AG04450 (cell line): ENCODE measurements around the gene TBL2. TPM values are rescaled to one million over a fixed set of nuclear protein-coding genes. Genes with fewer than 3 reads are reported as not detected.

Experiments used
- CTCF ChIA-PET: fragments of 300-600, 350-600 bp; formaldehyde crosslinking; extraction: SDS; loops from one replicate; lab custom pipeline; 2022; ENCODE audit warnings: antibody characterized with exemption, inconsistent platforms; lab: Charles Lee
- POLR2A ChIA-PET: fragments of 350-600 bp; formaldehyde crosslinking; extraction: SDS; loops from one replicate; lab custom pipeline; 2021; ENCODE audit warnings: antibody characterized with exemption, inconsistent platforms; lab: Yijun Ruan, JAX
- DNase-seq: peaks from one replicate; pipeline ENCODE4 v3.0.0-alpha.2; 2011; ENCODE audit warnings: low read depth, low spot score
- H3K27ac ChIP-seq: one replicate; pipeline ENCODE4 v1.5.1; 2012; ENCODE audit warnings: low read depth, low read length, control low read depth
- H3K27me3 ChIP-seq: one replicate; pipeline ENCODE4 v1.6.0; 2012; ENCODE audit warnings: low read length; ENCODE audit not compliant: control insufficient read depth, insufficient read depth
- H3K4me3 ChIP-seq: 2 replicates; pipeline ENCODE4 v1.5.1; 2011; ENCODE audit warnings: mild to moderate bottlenecking, low read depth, low read length, control low read depth
- H3K9me3 ChIP-seq: 2 replicates; pipeline ENCODE4 v1.5.1; 2012; ENCODE audit warnings: low read length; ENCODE audit not compliant: control insufficient read depth, insufficient read depth
- polyA plus RNA-seq: library from polyadenylated mRNA; depleted of rRNA; stranded (reverse); fragments of >200 nt; gene quantifications from 2 replicates; pipeline ENCODE4 v1.2.3, GENCODE V29; 2011; rRNA removed
- TF ChIP-seq, protein P1 (sequence below): IDR thresholded peaks from 2 replicates; pipeline ENCODE4 v1.5.1; 2011; ENCODE audit warnings: low read depth, low read length, control low read depth, inconsistent platforms

The TBL2 gene
- polyA plus RNA-seq, 1 experiment, result 34.7 TPM

- Histone ChIP-seq H3K4me3 (no peak overlapping the region), H3K27me3 (no peaks in the 10 kb centered on the region), H3K27ac (no peak overlapping the region), H3K9me3 (no peaks in the 10 kb centered on the region; the same call in 1 of the 2 replicates)
- CTCF ChIA-PET, result interaction anchor here (1.0 to 2.4 kb wide), 3 partner anchors 67 to 207 kb away, joined by 3 to 9 read pairs (median 3); no protein-coding TSS in a partner anchor
- no peak for DNase-seq
- TF ChIP-seq, protein P1, sequence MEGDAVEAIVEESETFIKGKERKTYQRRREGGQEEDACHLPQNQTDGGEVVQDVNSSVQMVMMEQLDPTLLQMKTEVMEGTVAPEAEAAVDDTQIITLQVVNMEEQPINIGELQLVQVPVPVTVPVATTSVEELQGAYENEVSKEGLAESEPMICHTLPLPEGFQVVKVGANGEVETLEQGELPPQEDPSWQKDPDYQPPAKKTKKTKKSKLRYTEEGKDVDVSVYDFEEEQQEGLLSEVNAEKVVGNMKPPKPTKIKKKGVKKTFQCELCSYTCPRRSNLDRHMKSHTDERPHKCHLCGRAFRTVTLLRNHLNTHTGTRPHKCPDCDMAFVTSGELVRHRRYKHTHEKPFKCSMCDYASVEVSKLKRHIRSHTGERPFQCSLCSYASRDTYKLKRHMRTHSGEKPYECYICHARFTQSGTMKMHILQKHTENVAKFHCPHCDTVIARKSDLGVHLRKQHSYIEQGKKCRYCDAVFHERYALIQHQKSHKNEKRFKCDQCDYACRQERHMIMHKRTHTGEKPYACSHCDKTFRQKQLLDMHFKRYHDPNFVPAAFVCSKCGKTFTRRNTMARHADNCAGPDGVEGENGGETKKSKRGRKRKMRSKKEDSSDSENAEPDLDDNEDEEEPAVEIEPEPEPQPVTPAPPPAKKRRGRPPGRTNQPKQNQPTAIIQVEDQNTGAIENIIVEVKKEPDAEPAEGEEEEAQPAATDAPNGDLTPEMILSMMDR, result no peak
- POLR2A ChIA-PET, result no interaction called here
These were observed 59.9 kb downstream of the TBL2 start for GRCh38 chr7:73518470-73518869.

Other genes starting within 250 kb of the TBL2 start
- 0.56 and 1.2 TPM in 2 replicates for gene FZD9, start 144.8 kb downstream of the TBL2 start, polyA plus RNA-seq
- gene BAZ1B, start 56.3 kb downstream of the TBL2 start, polyA plus RNA-seq, result 29.0 and 29.7 TPM in 2 replicates
- gene BCL7B, start 20.9 kb downstream of the TBL2 start, polyA plus RNA-seq, result 41.9 and 47.7 TPM in 2 replicates
- not detected in 2 replicates for gene MLXIPL, start 45.9 kb upstream of the TBL2 start, polyA plus RNA-seq
- gene VPS37D, start 89.3 kb upstream of the TBL2 start, polyA plus RNA-seq, result 1.8 and 3.7 TPM in 2 replicates
- 5.9 and 6.4 TPM in 2 replicates for gene DNAJC30, start 104.9 kb upstream of the TBL2 start, polyA plus RNA-seq
- gene BUD23, start 105.0 kb upstream of the TBL2 start, polyA plus RNA-seq, result 48.6 and 49.5 TPM in 2 replicates
- gene STX1A, start 141.1 kb upstream of the TBL2 start, polyA plus RNA-seq, result 12.9 and 13.7 TPM in 2 replicates
- gene ABHD11, start 160.2 kb upstream of the TBL2 start, polyA plus RNA-seq, result 5.1 and 7.5 TPM in 2 replicates
- not detected in 2 replicates for gene CLDN3, start 191.7 kb upstream of the TBL2 start, polyA plus RNA-seq